HUES48 (cell line): ENCODE data around the gene ORMDL1.
"Not testable (repeated sequence)": the region's sequence is repeated elsewhere in the genome, so short reads cannot be mapped to it uniquely, and the experiment has no call there.

ENCODE experiments used
- H3K27ac ChIP-seq: one replicate; pipeline ENCODE4 v1.7.0; 2013; ENCODE audit warnings: low read depth, low read length, inconsistent platforms
- H3K27me3 ChIP-seq: 2 replicates; pipeline ENCODE4 v1.6.1; 2013; ENCODE audit warnings: mild to moderate bottlenecking, low read length; ENCODE audit not compliant: control insufficient read depth, insufficient read depth
- H3K36me3 ChIP-seq: 2 replicates; pipeline ENCODE4 v1.6.1; 2013; ENCODE audit warnings: low read length; ENCODE audit not compliant: control insufficient read depth, insufficient read depth
- H3K4me1 ChIP-seq: 2 replicates; pipeline ENCODE4 v1.6.1; 2013; ENCODE audit warnings: mild to moderate bottlenecking, low read length; ENCODE audit not compliant: control insufficient read depth, insufficient read depth
- H3K4me3 ChIP-seq: 2 replicates; pipeline ENCODE4 v1.5.1; 2013; ENCODE audit warnings: mild to moderate bottlenecking, low read depth, low read length
- H3K9ac ChIP-seq: 2 replicates; pipeline ENCODE4 v1.6.1; 2013; ENCODE audit warnings: mild to moderate bottlenecking, low read depth, low read length, moderate library complexity
- H3K9me3 ChIP-seq: 2 replicates; pipeline ENCODE4 v1.6.1; 2013; ENCODE audit warnings: low read length; ENCODE audit not compliant: control insufficient read depth, insufficient read depth

The ORMDL1 gene

DNA sequence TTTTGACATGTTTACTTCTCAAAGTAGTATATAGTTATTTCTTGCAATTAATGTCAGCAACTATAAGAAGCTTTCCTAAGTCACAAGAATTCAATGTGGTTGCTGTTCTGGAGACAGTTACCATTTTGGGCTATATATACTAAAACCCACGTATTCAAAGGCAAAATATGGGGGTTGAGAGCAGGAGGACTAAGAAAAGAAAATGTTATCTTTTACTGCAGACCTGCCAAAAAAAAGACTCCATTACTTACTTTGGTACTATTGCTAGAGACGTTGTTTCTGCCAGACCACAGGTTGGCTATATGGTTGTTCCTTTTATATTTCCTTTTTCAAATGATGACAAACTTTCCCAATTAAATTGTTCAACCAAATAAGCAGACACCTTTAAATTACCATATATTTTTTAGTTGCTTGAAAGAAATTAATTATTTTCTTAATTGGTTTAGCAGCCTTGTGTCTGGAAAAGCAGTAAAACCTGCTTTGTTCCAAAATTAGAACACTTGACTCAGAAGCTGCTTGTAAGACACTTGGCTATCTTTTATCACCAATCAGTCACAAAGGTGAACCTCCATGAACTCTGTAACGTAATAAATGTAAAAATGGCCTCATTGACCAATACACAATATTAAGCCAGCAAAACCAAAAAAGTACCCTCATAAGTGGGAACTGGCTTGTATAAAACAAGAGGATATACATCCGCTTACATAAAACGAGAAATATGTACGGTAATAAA lies 13.4 kb downstream of the ORMDL1 start:
- Histone ChIP-seq H3K9me3 (no peaks in the 10 kb centered on the region), H3K36me3 (peaks cover 74% of the 10 kb centered on the region), H3K27me3 (no peaks in the 10 kb centered on the region), H3K4me1 (no peaks in the 10 kb centered on the region), H3K9ac (no peak overlapping the region), H3K27ac (no peak overlapping the region), H3K4me3 (no peak overlapping the region)

DNA sequence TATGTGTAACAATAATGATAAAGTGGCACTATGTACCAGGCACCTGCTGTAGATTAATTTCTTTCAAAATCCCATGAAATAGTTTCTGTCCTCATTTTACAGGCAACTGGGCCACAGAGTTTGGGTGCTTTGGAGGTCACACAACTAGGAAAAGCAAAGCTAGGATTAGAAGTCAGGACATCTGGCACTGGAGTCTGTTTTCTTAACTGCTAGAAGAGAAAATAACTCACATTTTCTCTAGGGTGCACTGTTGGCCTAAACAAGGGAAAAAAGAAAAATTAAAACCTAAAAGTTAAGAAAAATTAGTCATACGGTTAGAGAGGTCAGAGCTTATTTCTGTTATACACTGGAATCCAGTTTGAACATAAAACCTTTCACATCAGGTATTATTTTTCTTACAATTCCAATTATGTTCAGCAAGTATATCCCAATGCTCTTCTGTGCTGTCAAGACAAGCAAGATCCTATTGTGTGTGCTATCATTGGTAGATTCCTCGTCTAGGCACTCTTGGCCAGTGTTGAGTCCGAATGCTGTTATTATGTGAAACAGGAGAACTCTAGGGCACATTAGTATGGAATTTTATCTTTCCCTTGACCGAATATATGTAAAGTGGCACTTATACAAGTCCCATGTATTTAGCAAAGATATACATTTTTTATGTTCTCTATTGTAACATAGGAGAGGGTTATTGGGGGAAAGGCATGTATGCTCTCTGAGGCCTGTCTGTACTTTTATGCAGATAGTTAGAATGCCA lies 20.1 kb downstream of the ORMDL1 start:
- Histone ChIP-seq H3K27ac (peak overlapping the region; percentile 42), H3K27me3 (no peaks in the 10 kb centered on the region), H3K36me3 (peaks cover 13% of the 10 kb centered on the region; the same call in 1 of the 2 replicates), H3K9me3 (no peaks in the 10 kb centered on the region), H3K4me1 (no peaks in the 10 kb centered on the region), H3K9ac (no peak overlapping the region), H3K4me3 (peak overlapping the region; percentile 89)

DNA sequence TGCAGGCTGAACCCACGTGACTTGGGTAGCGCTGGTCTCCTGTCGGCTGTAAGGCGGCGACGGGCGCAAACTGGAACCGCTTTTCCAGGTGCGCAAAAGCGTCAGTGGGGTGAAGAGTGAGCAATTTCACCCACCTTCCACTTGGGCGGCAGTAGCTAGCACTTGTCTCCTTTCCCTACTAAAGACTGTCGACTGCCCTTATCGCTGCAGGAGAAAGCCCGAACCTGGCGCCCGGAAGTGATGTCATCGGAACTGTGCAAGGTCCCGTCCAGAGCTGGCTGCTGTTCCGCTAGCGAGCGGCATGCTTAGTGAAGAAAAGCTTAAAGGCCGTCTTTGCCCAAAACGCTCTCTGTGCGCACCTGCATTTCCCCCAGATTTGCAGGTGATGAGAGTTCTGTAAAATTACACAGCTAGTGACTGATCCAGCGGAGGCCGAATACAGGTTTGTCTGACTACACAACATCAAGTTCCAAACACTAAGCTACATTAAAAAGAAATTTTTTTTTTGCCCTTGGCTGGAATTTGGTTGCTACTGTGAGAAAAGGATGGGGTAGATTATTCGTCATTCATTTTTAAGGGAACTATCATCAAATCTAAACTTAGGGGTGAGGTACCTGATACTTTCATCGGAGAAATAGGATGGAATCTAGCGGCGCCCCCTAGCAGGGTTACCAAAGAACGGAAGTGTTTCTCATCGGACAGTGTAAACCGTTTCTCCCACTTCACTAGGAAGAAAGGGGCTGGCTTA lies 21.4 kb downstream of the ORMDL1 start, which contains the start of gene OSGEPL1:
OSGEPL1 (minus strand) TSS at position 242 of the 748 bp plus-strand sequence. CDS start 1,152 bp downstream, outside the sequence.
- Histone ChIP-seq H3K27ac (peak within 1 kb of the TSS; percentile 92), H3K36me3 (peaks cover 7% of the 10 kb centered on the region; the same call in 1 of the 2 replicates), H3K27me3 (no peaks in the 10 kb centered on the region), H3K4me3 (peak within 1 kb of the TSS; percentile 89), H3K9ac (peak within 1 kb of the TSS; percentile 86), H3K4me1 (no peaks in the 10 kb centered on the region), H3K9me3 (no peaks in the 10 kb centered on the region)

DNA sequence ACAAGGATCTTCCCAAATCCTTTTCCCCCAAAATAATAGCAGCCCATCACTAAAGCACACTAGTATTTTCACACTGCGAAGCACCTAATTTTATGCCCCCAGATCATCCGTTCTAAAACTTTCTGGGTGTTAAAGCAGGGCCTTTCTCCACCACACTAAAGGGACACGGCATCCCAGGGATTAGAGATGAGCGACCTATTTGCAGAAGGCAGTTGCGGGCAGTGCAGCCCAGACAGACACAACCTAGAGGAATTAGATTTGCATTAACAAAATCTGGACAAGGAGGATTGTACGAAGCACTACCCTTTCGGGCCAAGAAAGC lies 21.9 kb downstream of the ORMDL1 start:
- Histone ChIP-seq H3K9me3 (no peaks in the 10 kb centered on the region), H3K27ac (peak overlapping the region; percentile 92), H3K4me1 (no peaks in the 10 kb centered on the region), H3K9ac (peak overlapping the region; percentile 86), H3K4me3 (peak overlapping the region; percentile 89), H3K27me3 (no peaks in the 10 kb centered on the region), H3K36me3 (peaks cover 6% of the 10 kb centered on the region; the same call in 1 of the 2 replicates)

DNA sequence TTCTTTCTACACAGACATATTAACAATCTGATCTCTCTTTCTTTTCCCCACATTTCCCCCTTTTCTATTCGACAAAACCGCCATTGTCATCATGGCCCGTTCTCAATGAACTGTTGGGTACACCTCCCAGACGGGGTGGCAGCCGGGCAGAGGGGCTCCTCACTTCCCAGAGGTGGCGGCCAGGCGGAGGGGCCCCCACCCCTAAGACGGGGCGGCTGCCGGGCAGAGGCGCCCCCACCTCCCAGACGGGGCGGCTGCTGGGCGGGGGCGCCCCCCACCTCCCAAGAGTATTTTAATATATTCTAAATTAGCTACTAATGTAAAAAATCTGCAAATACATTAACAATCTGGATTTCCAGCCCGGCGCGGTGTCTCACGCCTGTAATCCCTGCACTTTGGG lies 24.0 kb downstream of the ORMDL1 start:
- not testable (repeated sequence) for H3K4me1 ChIP-seq, H3K27ac ChIP-seq, H3K4me3 ChIP-seq, H3K9me3 ChIP-seq, H3K36me3 ChIP-seq, H3K9ac ChIP-seq, H3K27me3 ChIP-seq

DNA sequence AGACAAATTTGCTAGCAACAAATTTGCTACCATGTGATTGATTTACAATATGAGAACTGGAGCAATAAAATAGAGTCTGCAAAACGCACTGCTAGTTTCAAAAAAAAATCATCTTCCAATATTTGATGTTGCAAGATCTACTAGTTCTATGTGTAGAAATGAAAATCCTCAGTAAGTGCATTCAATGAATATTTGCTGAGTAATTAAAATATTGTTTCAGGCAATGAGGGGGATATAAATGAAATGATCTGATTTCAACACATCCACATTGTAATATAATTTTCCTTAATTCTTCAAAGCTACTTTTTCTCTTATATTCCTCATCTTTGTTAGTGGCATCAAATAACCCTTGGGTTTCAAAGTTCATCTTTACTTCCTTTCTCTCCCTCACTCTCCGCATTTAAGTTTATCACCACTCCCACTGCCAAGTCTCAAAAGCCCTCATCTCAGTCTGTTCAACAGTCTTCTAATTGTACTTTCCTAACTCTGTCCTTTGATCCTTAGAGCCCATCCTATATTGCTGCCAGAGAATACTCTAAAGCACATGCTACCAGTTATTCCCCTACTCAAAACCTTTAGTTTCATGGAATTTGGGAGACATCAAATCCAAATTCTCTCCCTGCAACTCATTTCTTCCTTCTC lies 27.7 kb downstream of the ORMDL1 start:
- peaks cover 22% of the 10 kb centered on the region for H3K36me3 ChIP-seq
- no peak overlapping the region for H3K9ac ChIP-seq
- no peak overlapping the region for H3K4me3 ChIP-seq
- no peaks in the 10 kb centered on the region for H3K9me3 ChIP-seq
- H3K27me3 ChIP-seq = no peaks in the 10 kb centered on the region
- H3K4me1 ChIP-seq = no peaks in the 10 kb centered on the region
- H3K27ac ChIP-seq = no peak overlapping the region

DNA sequence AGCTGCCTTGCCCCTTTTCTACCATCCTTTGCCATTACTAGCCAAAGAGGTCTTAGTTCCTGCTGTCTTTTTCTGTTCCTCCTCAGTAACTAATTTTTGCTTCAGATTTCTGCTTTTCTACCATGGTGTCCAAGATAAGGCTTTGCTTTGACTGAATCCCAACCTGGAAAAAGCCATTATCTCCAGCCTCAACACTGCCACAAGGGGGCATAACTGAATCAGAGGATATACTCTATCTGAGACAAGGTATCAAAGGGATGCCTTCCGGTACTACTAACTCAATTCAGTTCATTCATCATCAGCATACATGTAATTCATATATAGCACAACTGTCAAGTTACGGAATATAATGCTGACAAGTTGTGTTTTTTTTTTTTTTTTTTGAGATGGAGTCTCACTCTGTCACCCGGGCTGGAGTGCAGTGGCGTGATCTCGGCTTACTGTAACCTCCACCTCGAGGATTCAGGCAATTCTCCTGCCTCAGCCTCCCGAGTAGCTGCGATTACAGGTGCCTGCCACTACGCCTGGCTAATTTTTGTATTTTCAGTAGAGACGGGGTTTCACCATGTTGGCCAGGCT lies 33.0 kb downstream of the ORMDL1 start:
- H3K27me3 ChIP-seq = no peaks in the 10 kb centered on the region
- no peak overlapping the region for H3K4me3 ChIP-seq
- peaks cover 44% of the 10 kb centered on the region for H3K36me3 ChIP-seq
- H3K4me1 ChIP-seq = no peaks in the 10 kb centered on the region
- no peaks in the 10 kb centered on the region for H3K9me3 ChIP-seq
- no peak overlapping the region for H3K9ac ChIP-seq
- no peak overlapping the region for H3K27ac ChIP-seq

DNA sequence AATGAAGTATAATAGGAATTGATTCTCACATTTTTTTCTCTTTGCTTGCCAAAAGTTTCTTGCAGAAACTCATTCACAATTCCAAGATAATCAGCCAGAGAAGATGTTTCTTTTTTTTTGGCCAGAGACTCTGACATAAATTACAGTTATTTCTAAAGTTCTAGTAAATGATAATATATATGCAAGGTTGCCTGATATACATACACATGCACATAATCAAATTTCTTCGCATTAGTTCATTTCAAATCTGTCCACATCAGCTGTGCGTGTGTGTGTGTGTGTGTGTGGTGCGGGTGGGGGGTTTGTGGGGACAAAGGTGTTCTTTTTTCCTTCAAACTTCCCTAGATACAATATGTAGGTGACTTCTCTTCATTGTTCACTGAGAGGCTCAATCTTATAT lies 54.7 kb downstream of the ORMDL1 start:
- no peaks in the 10 kb centered on the region for H3K27me3 ChIP-seq
- no peaks in the 10 kb centered on the region for H3K4me1 ChIP-seq
- no peak overlapping the region for H3K27ac ChIP-seq
- H3K9ac ChIP-seq = no peak overlapping the region
- H3K4me3 ChIP-seq = no peak overlapping the region
- no peaks in the 10 kb centered on the region for H3K9me3 ChIP-seq
- H3K36me3 ChIP-seq = no peaks in the 10 kb centered on the region

DNA sequence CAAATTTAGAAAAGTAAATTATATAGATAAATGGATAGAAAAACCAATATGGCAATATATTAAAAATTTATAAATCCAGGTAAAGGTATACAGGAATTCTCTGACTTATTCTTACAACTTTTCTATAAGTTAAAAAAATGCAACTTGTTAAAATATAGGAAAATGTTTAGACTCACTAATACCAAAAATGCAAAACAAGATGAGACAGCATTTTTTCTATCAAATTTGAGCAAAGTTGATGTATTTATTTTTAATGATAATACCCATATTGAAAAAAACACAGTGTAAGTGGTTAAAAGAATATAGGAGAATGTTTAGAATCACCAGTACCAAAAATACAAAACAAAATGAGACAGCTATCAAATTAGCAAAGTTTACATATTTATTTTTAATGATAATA lies 57.3 kb downstream of the ORMDL1 start:
- Histone ChIP-seq H3K27me3 (no peaks in the 10 kb centered on the region), H3K9ac (no peak overlapping the region), H3K4me3 (no peak overlapping the region)

DNA sequence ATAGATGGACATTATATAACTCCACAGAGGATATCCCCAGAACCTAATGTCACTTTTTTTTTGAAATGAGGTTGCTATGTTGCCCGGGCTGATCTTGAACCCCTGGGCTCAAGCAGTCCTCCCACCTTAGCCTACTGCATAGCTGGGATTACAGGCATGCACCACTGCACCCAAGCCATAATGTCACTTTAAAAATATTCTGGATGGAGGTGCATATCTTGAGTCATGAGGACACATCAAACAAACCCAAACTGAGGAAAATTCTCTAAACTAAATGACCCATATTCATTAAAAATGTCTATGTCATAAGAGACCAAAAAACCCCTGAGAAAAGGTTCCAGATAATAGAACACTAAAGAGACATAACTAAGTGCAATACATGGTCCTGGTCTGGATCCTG lies 57.9 kb downstream of the ORMDL1 start:
- Histone ChIP-seq H3K27ac (no peak overlapping the region), H3K4me3 (no peak overlapping the region), H3K9ac (no peak overlapping the region), H3K27me3 (no peaks in the 10 kb centered on the region), H3K36me3 (no peaks in the 10 kb centered on the region), H3K4me1 (no peaks in the 10 kb centered on the region), H3K9me3 (no peaks in the 10 kb centered on the region)

More for the DNA sequence above, 57.3 kb downstream of the ORMDL1 start:
- Histone ChIP-seq H3K36me3 (no peaks in the 10 kb centered on the region), H3K4me1 (no peaks in the 10 kb centered on the region), H3K9me3 (no peaks in the 10 kb centered on the region), H3K27ac (no peak overlapping the region)
